Measurements from ENCODE around the gene CASP2.

Gene CASP2

GRCh38 chr7:143299346-143299745 lies 11.2 kb downstream of the CASP2 start:
- DNase-seq: no peak

- peak; percentile 75 for DNase-seq
These were observed 11.7 kb downstream of the CASP2 start for GRCh38 chr7:143299840-143300239.

- DNase-seq: no peak
These were observed 13.1 kb downstream of the CASP2 start for GRCh38 chr7:143300959-143301935.

- DNase-seq: no peak
These were observed 15.6 kb downstream of the CASP2 start for GRCh38 chr7:143303733-143304132.

GRCh38 chr7:143304938-143305337 lies 16.8 kb downstream of the CASP2 start:
- no peak for DNase-seq

GRCh38 chr7:143305423-143306070 lies 17.4 kb downstream of the CASP2 start:
- DNase-seq: peak; percentile 75

- DNase-seq: no peak
These were observed 20.5 kb downstream of the CASP2 start for GRCh38 chr7:143308632-143309031.

- DNase-seq: no peak
These were observed 26.0 kb downstream of the CASP2 start for GRCh38 chr7:143314127-143314526.

GRCh38 chr7:143315776-143316175 lies 27.6 kb downstream of the CASP2 start, which contains the start of gene CLCN1:
CLCN1 (plus strand) TSS chr7:143316111; CDS start chr7:143316213, 102 bp downstream.
- DNase-seq: no peak

GRCh38 chr7:143316492-143316891 lies 28.3 kb downstream of the CASP2 start:
- DNase-seq: no peak

GRCh38 chr7:143318661-143319060 lies 30.5 kb downstream of the CASP2 start:
- DNase-seq: no peak

GRCh38 chr7:143320620-143321019 lies 32.5 kb downstream of the CASP2 start:
- DNase-seq: no peak

- DNase-seq: no peak
These were observed 33.1 kb downstream of the CASP2 start for GRCh38 chr7:143321242-143321641.

GRCh38 chr7:143321734-143322133 lies 33.6 kb downstream of the CASP2 start:
- no peak for DNase-seq

- no peak for DNase-seq
These were observed 34.8 kb downstream of the CASP2 start for GRCh38 chr7:143322760-143323633.

GRCh38 chr7:143323653-143324052 lies 35.5 kb downstream of the CASP2 start:
- DNase-seq: no peak

GRCh38 chr7:143325240-143325639 lies 37.1 kb downstream of the CASP2 start:
- no peak for DNase-seq

- no peak for DNase-seq
These were observed 39.8 kb downstream of the CASP2 start for GRCh38 chr7:143327903-143328302.

- no peak for DNase-seq
These were observed 41.5 kb downstream of the CASP2 start for GRCh38 chr7:143329471-143330170.

- no peak for DNase-seq
These were observed 43.1 kb downstream of the CASP2 start for GRCh38 chr7:143331179-143331801.

- DNase-seq: no peak
These were observed 46.1 kb downstream of the CASP2 start for GRCh38 chr7:143334244-143334643.

- no peak for DNase-seq
These were observed 49.1 kb downstream of the CASP2 start for GRCh38 chr7:143337216-143337615.

Data from CD4-positive, alpha-beta T cell treated with Interleukin-17A for 1 hour (primary cell).